Thoracic aorta endothelial cell (primary cell): ENCODE results near the gene MMP12. TPM values are rescaled to one million over a fixed set of nuclear protein-coding genes. Genes with fewer than 3 reads are reported as not detected.

Source experiments
- small RNA-seq: library from RNA; depleted of rRNA; stranded (forward); fragments of <200 nt; gene quantifications from one replicate; pipeline ENCODE3, GENCODE V24; 2012
- total RNA-seq: library from RNA; depleted of rRNA; stranded (reverse); fragments of >200 nt; gene quantifications from 2 replicates; pipeline ENCODE4 v1.2.3, GENCODE V29; 2012

MMP12 gene
- total RNA-seq = not detected in 2 replicates

GRCh38 chr11:102874852-102875251 lies at the start of gene MMP12:
MMP12 (minus strand) TSS chr11:102874982; CDS start chr11:102874937, 45 bp downstream.

GRCh38 chr11:102843489-102843888 lies 31.3 kb downstream of the MMP12 start, which contains the start of gene MMP3:
MMP3 (minus strand) TSS chr11:102843609; CDS start chr11:102843546, 63 bp downstream.

Small RNA genes lying within 50 kb of the gene (small RNA-seq; reads per million reads assigned to genes)
- gene RNU7-159P = not detected

Other genes with a start within 250 kb of the MMP12 start
- gene MMP20, start 249.7 kb downstream of the MMP12 start, total RNA-seq = not detected in 2 replicates
- not detected in 2 replicates for gene MMP27, start 169.2 kb downstream of the MMP12 start, total RNA-seq
- not detected in 2 replicates for gene MMP8, start 150.0 kb downstream of the MMP12 start, total RNA-seq
- gene MMP10, start 94.4 kb downstream of the MMP12 start, total RNA-seq = 2.4 and 12.9 TPM in 2 replicates
- 5.2 and 2,491 TPM in 2 replicates for gene MMP1, start 76.8 kb downstream of the MMP12 start, total RNA-seq
- 0.07 and 0.13 TPM in 2 replicates for gene MMP3, start 31.4 kb downstream of the MMP12 start, total RNA-seq
- gene MMP13, start 80.8 kb upstream of the MMP12 start, total RNA-seq = not detected in 2 replicates
- 105 and 132 TPM in 2 replicates for gene DCUN1D5, start 217.2 kb upstream of the MMP12 start, total RNA-seq
- 14.4 and 14.8 TPM in 2 replicates for gene DYNC2H1, start 234.4 kb upstream of the MMP12 start, total RNA-seq